K562 (cell line): ENCODE results near the gene PLPPR2. TPM values are rescaled to one million over a fixed set of nuclear protein-coding genes. Genes with fewer than 3 reads are reported as not detected.
A peak's percentile ranks its signal among the peaks of the same experiment; 100 is the strongest.

ENCODE experiments used
- ATF4 ChIP-seq: fragments of 450-650 bp; formaldehyde crosslinking; IDR thresholded peaks from 2 replicates; pipeline ENCODE4 v1.4.0; 2022; ENCODE audit warnings: mild to moderate bottlenecking, moderate library complexity
- CBFA2T3 ChIP-seq: fragments of 450-650 bp; IDR thresholded peaks from 2 replicates; pipeline ENCODE4 v1.6.1; 2017
- CHAMP1 ChIP-seq: fragments of 450-650 bp; IDR thresholded peaks from 2 replicates; pipeline ENCODE4 v1.6.1; 2016; ENCODE audit warnings: mild to moderate bottlenecking
- CREB3L1 ChIP-seq: fragments of 450-650 bp; IDR thresholded peaks from 2 replicates; pipeline ENCODE4 v1.6.1; 2014; ENCODE audit warnings: low read depth, mild to moderate bottlenecking, moderate library complexity, borderline replicate concordance
- E2F6 ChIP-seq, 2 experiments: IDR thresholded peaks; 2 replicates each; pipeline ENCODE4 v1.6.1; 2011; ENCODE audit warnings: borderline replicate concordance in 1 of 2, control low read depth in 1 of 2, low read depth in 1 of 2, low read length in 1 of 2, mild to moderate bottlenecking in 1 of 2, mixed read lengths in 1 of 2, moderate library complexity in 1 of 2; ENCODE audit not compliant: insufficient read depth in 1 of 2, insufficient read length in 1 of 2, poor library complexity in 1 of 2, severe bottlenecking in 1 of 2; ENCODE audit errors: extremely low read depth in 1 of 2
- FOXM1 ChIP-seq, 2 experiments: fragments of 450-650 bp in 1 of 2; sonication (generic) in 1 of 2; formaldehyde crosslinking in 1 of 2; IDR thresholded peaks; 2 replicates each; pipeline versions ENCODE4 v1.6.1 to v1.9.0; 2017 to 2022; ENCODE audit warnings: low read depth in 2 of 2, mild to moderate bottlenecking in 2 of 2, missing genetic modification reagents in 1 of 2, moderate library complexity in 1 of 2
- HNRNPK ChIP-seq: fragments of 200-400 bp; formaldehyde crosslinking; IDR thresholded peaks from one replicate; pipeline ENCODE4 v1.6.1; 2018; ENCODE audit warnings: mild to moderate bottlenecking, low read depth, low read length; ENCODE audit not compliant: poor library complexity, severe bottlenecking
- HSF4 ChIP-seq: fragments of 250-450 bp; sonication (Bioruptor Pico); IDR thresholded peaks from 2 replicates; pipeline ENCODE4 v2.1.2; 2022; ENCODE audit warnings: mild to moderate bottlenecking, moderate library complexity, borderline replicate concordance
- MIER1 ChIP-seq: fragments of 450-650 bp; IDR thresholded peaks from 2 replicates; pipeline ENCODE4 v1.6.1; 2016; ENCODE audit warnings: antibody characterized with exemption, mild to moderate bottlenecking, low read depth
- NCOR1 ChIP-seq: fragments of 450-650 bp; IDR thresholded peaks from 2 replicates; pipeline ENCODE4 v1.6.1; 2016; ENCODE audit warnings: mild to moderate bottlenecking, moderate library complexity
- POLR2AphosphoS5 ChIP-seq: IDR thresholded peaks from 2 replicates; pipeline ENCODE4 v1.6.1; 2011; ENCODE audit warnings: mild to moderate bottlenecking, low read depth, low read length, moderate library complexity; ENCODE audit not compliant: control insufficient read depth, insufficient read depth
- SIN3A ChIP-seq, 2 experiments: fragments of 150-350 bp in 1 of 2; IDR thresholded peaks; 2 replicates each; pipeline ENCODE4 v1.6.1; 2011 to 2016; ENCODE audit warnings: borderline replicate concordance in 2 of 2, low read depth in 2 of 2, low read length in 2 of 2, mild to moderate bottlenecking in 2 of 2, moderate library complexity in 2 of 2; ENCODE audit not compliant: control insufficient read depth in 1 of 2
- SUPT5H ChIP-seq: fragments of 450-650 bp; IDR thresholded peaks from 2 replicates; pipeline ENCODE4 v1.6.1; 2016
- TEAD4 ChIP-seq, 2 experiments: sonication (generic) in 1 of 2; formaldehyde crosslinking in 1 of 2; IDR thresholded peaks; 2 replicates each; pipeline versions ENCODE4 v1.6.1 to v1.8.0; 2012 to 2022; ENCODE audit warnings: borderline replicate concordance in 1 of 2, inconsistent platforms in 1 of 2, low read length in 1 of 2, mild to moderate bottlenecking in 1 of 2, missing genetic modification reagents in 1 of 2
- ZNF143 ChIP-seq: sonication (generic); formaldehyde crosslinking; IDR thresholded peaks from 2 replicates; pipeline ENCODE4 v1.9.0; 2022; ENCODE audit warnings: mild to moderate bottlenecking, missing genetic modification reagents
- ZNF217 ChIP-seq: sonication (generic); formaldehyde crosslinking; IDR thresholded peaks from 2 replicates; pipeline ENCODE4 v1.8.0; 2022; ENCODE audit warnings: mild to moderate bottlenecking, missing genetic modification reagents
- ZNF3 ChIP-seq: fragments of 250-450 bp; sonication (Bioruptor Pico); IDR thresholded peaks from 2 replicates; pipeline ENCODE4 v1.5.0; 2021; ENCODE audit warnings: mild to moderate bottlenecking, moderate library complexity
- ZNF551 ChIP-seq: fragments of 250-450 bp; sonication (Bioruptor Pico); IDR thresholded peaks from 2 replicates; pipeline ENCODE4 v1.5.0; 2021; ENCODE audit warnings: mild to moderate bottlenecking, moderate library complexity
- ZNF717 ChIP-seq: fragments of 250-450 bp; sonication (Bioruptor Pico); IDR thresholded peaks from 2 replicates; pipeline ENCODE4 v1.5.0; 2021
- polyA plus RNA-seq, 8 experiments: library from polyadenylated mRNA; depleted of rRNA in 4 of 8; stranded (reverse) in 5 of 8; unstranded in 3 of 8; fragments of >200 nt; fragmentation: Nextera tagmentation in 2 of 8; fragmentation: Illumina TruSeq in 1 of 8; extraction: Ambion mirVana in 2 of 8; extraction: Trizol in 1 of 8; gene quantifications; 2 replicates each; pipeline versions ENCODE4 v1.2.1 to v1.2.3, GENCODE V29; 2011 to 2014; ENCODE audit warnings: inconsistent platforms in 1 of 8, missing spikeins in 1 of 8
- total RNA-seq, 7 experiments: library from RNA; depleted of rRNA in 6 of 7; stranded (reverse); fragments of >200 nt in 6 of 7; fragmentation: Illumina TruSeq in 2 of 7; extraction: Trizol in 2 of 7; gene quantifications; 2 replicates each; pipeline versions ENCODE4 v1.2.1 to v1.2.3, GENCODE V29; 2011 to 2021; ENCODE audit warnings: low replicate concordance in 1 of 7

Gene PLPPR2
- total and polyA plus RNA-seq, 9 of the 15 experiments (the other 6 are each of a cell fraction or from before 2014, with no cell fraction given), result 0.49 to 15.9 (median 3.4) TPM

- TF ChIP-seq ZNF143 (CRISPR knock-in tag) (no peak), CBFA2T3 (0 out of 2 replicates have a peak, but pooled peaks have one; percentile 9), E2F6 (IDR thresholded peaks at IDR 0.05; ENCODE audit: borderline replicate concordance in 1 of 2, extremely low read depth in 1 of 2, insufficient read depth in 1 of 2, insufficient read length in 1 of 2, low read depth in 1 of 2, low read length in 1 of 2, poor library complexity in 1 of 2, severe bottlenecking in 1 of 2) (peak in 1 of 2 experiments; percentile 18), ZNF717 (CRISPR knock-in tag) (no peak), SUPT5H (0 out of 2 replicates have a peak, but pooled peaks have one; percentile 36), ZNF3 (CRISPR knock-in tag) (no peak), ATF4 (CRISPR knock-in tag) (no peak), POLR2AphosphoS5 (no peak), FOXM1 (IDR thresholded peaks at IDR 0.05; ENCODE audit: low read depth) (no peak), FOXM1 (CRISPR knock-in tag; IDR thresholded peaks at IDR 0.05; ENCODE audit: low read depth) (no peak), HSF4 (CRISPR knock-in tag) (no peak), TEAD4 (IDR thresholded peaks at IDR 0.05; ENCODE audit: low read length) (no peak), TEAD4 (CRISPR knock-in tag; IDR thresholded peaks at IDR 0.05; ENCODE audit: borderline replicate concordance) (no peak), HNRNPK (no peak), MIER1 (no peak), NCOR1 (no peak), ZNF217 (CRISPR knock-in tag) (no peak), ZNF551 (CRISPR knock-in tag) (no peak), CREB3L1 (no peak), SIN3A (IDR thresholded peaks at IDR 0.05; ENCODE audit: borderline replicate concordance in 2 of 2, control insufficient read depth in 1 of 2, low read depth in 2 of 2, low read length in 2 of 2) (no peak), CHAMP1 (no peak)
Observed at GRCh38 chr19:11339254-11340098, 15.8 kb upstream of the PLPPR2 start, which contains the start of gene RAB3D (continued).
